OCI-LY7 (cell line): ENCODE data around the gene GTPBP2. TPM values are rescaled to one million over a fixed set of nuclear protein-coding genes. Genes with fewer than 3 reads are reported as not detected.

ENCODE experiments used
- BruUV-seq: library from RNA; stranded (reverse); fragments of 400-500 nt; replicated peaks from 2 replicates; lab custom pipeline; 2021; lab: Mats Ljungman, UMichigan
- CTCF ChIA-PET: fragments of 300-600 bp; sonication (Branson Sonifier 250); formaldehyde crosslinking; loops from one replicate; lab custom pipeline; 2022; ENCODE audit warnings: antibody characterized with exemption; ENCODE audit not compliant: unreplicated experiment; lab: Charles Lee
- POLR2A ChIA-PET: fragments of 300-600 bp; sonication (Branson Sonifier 250); formaldehyde crosslinking; loops from one replicate; lab custom pipeline; 2022; ENCODE audit warnings: antibody characterized with exemption; lab: Charles Lee
- DNase-seq: peaks from one replicate; pipeline ENCODE4 v3.0.0-alpha.2; 2015; ENCODE audit warnings: low spot score
- H2AFZ ChIP-seq: fragments of 200-600 bp; sonication (generic), shearing (Covaris generic); 2 replicates; pipeline ENCODE4 v1.6.1; 2014; ENCODE audit warnings: mild to moderate bottlenecking, antibody characterized with exemption, low read length, moderate library complexity
- H3K27ac ChIP-seq: fragments of 200-600 bp; sonication (generic); 2 replicates; pipeline ENCODE4 v1.5.1; 2014; ENCODE audit warnings: mixed run types, low read depth, mild to moderate bottlenecking, moderate library complexity, low read length, inconsistent platforms; ENCODE audit not compliant: poor library complexity, severe bottlenecking
- H3K36me3 ChIP-seq: fragments of 200-600 bp; sonication (generic); 2 replicates; pipeline ENCODE4 v1.6.1; 2014; ENCODE audit warnings: mild to moderate bottlenecking, antibody characterized with exemption, low read length, moderate library complexity, mixed read lengths; ENCODE audit not compliant: insufficient read depth
- H3K4me1 ChIP-seq: fragments of 200-600 bp; sonication (generic); 2 replicates; pipeline ENCODE4 v1.5.1; 2014; ENCODE audit warnings: mild to moderate bottlenecking, low read length; ENCODE audit not compliant: insufficient read depth, poor library complexity, severe bottlenecking
- H3K4me2 ChIP-seq: fragments of 200-600 bp; sonication (generic); 2 replicates; pipeline ENCODE4 v1.6.1; 2014; ENCODE audit warnings: mild to moderate bottlenecking, low read length
- H3K4me3 ChIP-seq: fragments of 200-600 bp; sonication (generic); 2 replicates; pipeline ENCODE4 v1.5.1; 2014; ENCODE audit warnings: mild to moderate bottlenecking, low read depth, low read length; ENCODE audit not compliant: poor library complexity, severe bottlenecking
- H3K79me2 ChIP-seq: fragments of 200-600 bp; sonication (generic); 2 replicates; pipeline ENCODE4 v1.6.1; 2016; ENCODE audit warnings: low read depth, mild to moderate bottlenecking, low read length, moderate library complexity, mixed read lengths; ENCODE audit not compliant: insufficient read depth
- H3K9me2 ChIP-seq: fragments of 200-600 bp; sonication (generic); 2 replicates; pipeline ENCODE4 v1.6.1; 2016; ENCODE audit warnings: mild to moderate bottlenecking, low read length, mixed read lengths; ENCODE audit not compliant: insufficient read depth
- H3K9me3 ChIP-seq: fragments of 200-600 bp; sonication (generic); 2 replicates; pipeline ENCODE4 v1.6.1; 2014; ENCODE audit warnings: mild to moderate bottlenecking, mixed run types, low read length, mixed read lengths
- H4K20me1 ChIP-seq: fragments of 200-600 bp; sonication (generic); 2 replicates; pipeline ENCODE4 v1.6.1; 2014; ENCODE audit warnings: mild to moderate bottlenecking, antibody characterized with exemption, low read length, moderate library complexity, mixed read lengths; ENCODE audit not compliant: insufficient read depth
- EZH2phosphoT487 ChIP-seq: fragments of 200-600 bp; sonication (generic); IDR thresholded peaks from 2 replicates; pipeline ENCODE4 v1.6.1; 2018; ENCODE audit warnings: low read depth, borderline replicate concordance, mild to moderate bottlenecking, mixed run types, antibody characterized with exemption, low read length, moderate library complexity, mixed read lengths
- intact Hi-C: fragments of 100-400 bp; cut with micrococcal nuclease; formaldehyde crosslinking; loops from one replicate; pipeline ENCODE4 v1.10.0; 2022; ENCODE audit not compliant: unreplicated experiment
- total RNA-seq, 2 experiments: library from RNA; depleted of rRNA in 1 of 2; stranded (reverse); fragments of >200 nt in 1 of 2; shearing (Covaris generic) in 1 of 2; gene quantifications; 2 replicates each; pipeline ENCODE4 v1.2.3, GENCODE V29; 2014 to 2022
- TF ChIP-seq, protein P1 (sequence below): fragments of 200-600 bp; sonication (generic); conservative IDR thresholded peaks from 2 replicates; pipeline ENCODE4 v1.5.1; 2014; ENCODE audit warnings: mild to moderate bottlenecking, antibody characterized with exemption, low read length, moderate library complexity, mixed read lengths

GTPBP2 gene
- total RNA-seq, 2 experiments from 2014 or later, result 64.8 to 86.5 TPM

DNA sequence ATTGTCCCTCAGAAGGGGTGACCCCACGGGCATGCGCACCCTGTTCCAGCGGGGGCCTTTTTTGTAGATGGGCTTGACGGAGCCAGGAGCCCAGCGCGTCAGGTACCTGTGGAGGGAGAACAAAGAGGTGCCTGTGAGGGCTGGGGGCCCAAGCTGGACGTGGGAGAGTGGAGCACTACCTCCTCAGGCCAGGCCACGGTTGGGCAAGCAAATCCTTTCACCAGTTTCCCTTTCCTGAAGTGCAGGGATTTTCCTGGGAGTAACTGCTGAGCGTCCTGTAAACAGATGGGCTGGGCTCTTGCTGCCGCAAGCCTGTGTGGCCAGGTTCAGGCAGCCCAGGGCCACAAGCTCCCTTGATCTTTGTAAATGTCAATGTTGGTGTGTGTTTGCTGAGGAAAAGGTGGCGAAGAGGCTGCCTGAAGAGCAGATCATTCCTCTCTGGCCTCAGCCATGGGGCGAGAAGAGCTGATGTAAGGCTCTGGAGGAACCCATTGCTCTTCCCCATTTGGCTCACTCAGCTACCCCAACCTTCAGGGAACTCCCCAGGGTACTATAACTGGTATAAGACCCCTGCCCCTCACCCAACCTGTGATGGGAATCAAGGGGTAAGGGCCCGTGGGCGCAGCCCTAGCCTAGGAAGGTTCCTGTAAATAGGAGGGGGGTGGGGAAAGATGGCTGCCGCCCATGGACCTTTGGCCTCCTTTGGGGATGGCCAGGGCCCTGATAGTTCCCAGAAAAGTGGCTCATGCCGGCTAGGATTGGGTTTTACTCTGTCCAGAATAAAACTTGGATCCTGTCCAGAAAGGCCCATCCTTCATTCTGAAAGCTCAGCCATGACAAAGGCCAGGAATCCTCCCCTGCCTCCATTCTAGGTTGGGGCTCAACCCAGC is 43.0 kb upstream of the GTPBP2 start:
- Histone ChIP-seq H3K4me2 (no peak overlapping the region), H3K4me3 (no peak overlapping the region), H3K9me3 (no peaks in the 10 kb centered on the region), H3K27ac (no peak overlapping the region), H2AFZ (no peak overlapping the region), H4K20me1 (no peaks in the 10 kb centered on the region), H3K36me3 (peaks cover 65% of the 10 kb centered on the region), H3K79me2 (no peaks in the 10 kb centered on the region), H3K4me1 (peaks cover 10% of the 10 kb centered on the region), H3K9me2 (no peaks in the 10 kb centered on the region)
- DNase-seq, result no peak
- intact Hi-C loops, result no loop called here
- POLR2A ChIA-PET, result interaction anchor here (0.7 to 1.1 kb wide), 2 partner anchors 43 to 254 kb away, joined by 3 read pairs; no protein-coding TSS in a partner anchor
- no peak for TF ChIP-seq EZH2phosphoT487
- TF ChIP-seq, protein P1, sequence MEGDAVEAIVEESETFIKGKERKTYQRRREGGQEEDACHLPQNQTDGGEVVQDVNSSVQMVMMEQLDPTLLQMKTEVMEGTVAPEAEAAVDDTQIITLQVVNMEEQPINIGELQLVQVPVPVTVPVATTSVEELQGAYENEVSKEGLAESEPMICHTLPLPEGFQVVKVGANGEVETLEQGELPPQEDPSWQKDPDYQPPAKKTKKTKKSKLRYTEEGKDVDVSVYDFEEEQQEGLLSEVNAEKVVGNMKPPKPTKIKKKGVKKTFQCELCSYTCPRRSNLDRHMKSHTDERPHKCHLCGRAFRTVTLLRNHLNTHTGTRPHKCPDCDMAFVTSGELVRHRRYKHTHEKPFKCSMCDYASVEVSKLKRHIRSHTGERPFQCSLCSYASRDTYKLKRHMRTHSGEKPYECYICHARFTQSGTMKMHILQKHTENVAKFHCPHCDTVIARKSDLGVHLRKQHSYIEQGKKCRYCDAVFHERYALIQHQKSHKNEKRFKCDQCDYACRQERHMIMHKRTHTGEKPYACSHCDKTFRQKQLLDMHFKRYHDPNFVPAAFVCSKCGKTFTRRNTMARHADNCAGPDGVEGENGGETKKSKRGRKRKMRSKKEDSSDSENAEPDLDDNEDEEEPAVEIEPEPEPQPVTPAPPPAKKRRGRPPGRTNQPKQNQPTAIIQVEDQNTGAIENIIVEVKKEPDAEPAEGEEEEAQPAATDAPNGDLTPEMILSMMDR, result no peak
- no TSS peak for BruUV-seq
- CTCF ChIA-PET, result no interaction called here

DNA sequence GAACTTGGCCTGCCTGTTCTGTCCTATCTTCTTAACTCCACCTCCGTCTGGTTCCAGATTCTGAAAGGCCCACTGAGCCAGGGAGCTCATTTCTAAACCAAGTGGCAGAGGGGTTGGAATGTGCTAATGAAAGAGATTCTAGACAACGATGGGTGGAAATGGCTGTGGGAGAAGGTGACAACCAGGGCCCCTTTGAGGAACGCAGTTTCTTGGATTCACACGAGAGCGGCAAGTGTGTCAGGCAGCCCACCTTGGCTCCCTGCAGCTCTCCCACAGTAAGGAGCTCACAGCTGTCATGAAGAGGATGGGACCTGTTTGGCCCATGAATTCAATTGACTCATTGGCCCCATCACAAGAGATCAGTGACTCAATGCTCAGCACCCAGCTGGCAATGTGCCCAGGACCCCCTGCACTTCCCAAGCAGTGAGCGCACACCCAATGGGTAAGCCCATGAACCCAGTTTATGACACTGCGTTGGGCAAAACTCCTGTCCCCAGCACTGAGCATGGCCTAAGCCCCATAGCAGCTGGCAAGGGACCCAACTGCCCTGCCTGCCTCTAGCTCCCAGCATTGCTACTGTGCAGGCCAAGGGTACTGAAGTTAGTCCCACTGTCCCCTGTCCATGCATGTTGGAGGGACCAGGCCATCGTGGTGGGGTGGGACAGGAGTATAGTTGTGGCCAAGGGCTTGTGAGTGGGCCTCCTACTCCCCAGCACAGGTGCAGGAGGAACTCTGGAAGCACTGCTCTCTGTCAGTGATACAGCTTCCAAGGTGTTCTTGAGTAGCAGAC is 42.1 kb upstream of the GTPBP2 start:
- H4K20me1 ChIP-seq, result no peaks in the 10 kb centered on the region
- no peak overlapping the region for H2AFZ ChIP-seq
- CTCF ChIA-PET, result no interaction called here
- H3K4me1 ChIP-seq, result peaks cover 10% of the 10 kb centered on the region
- H3K4me2 ChIP-seq, result no peak overlapping the region
- H3K9me3 ChIP-seq, result no peaks in the 10 kb centered on the region
- TF ChIP-seq, protein P1, result no peak
- TF ChIP-seq EZH2phosphoT487, result no peak
- TSS peak; percentile 23 for BruUV-seq
- no peaks in the 10 kb centered on the region for H3K79me2 ChIP-seq
- H3K36me3 ChIP-seq, result peaks cover 56% of the 10 kb centered on the region
- no peak overlapping the region for H3K4me3 ChIP-seq
- intact Hi-C loops, result no loop called here
- POLR2A ChIA-PET, result no interaction called here
- no peak overlapping the region for H3K27ac ChIP-seq
- H3K9me2 ChIP-seq, result no peaks in the 10 kb centered on the region
- no peak for DNase-seq
